Astrocyte (in vitro differentiated cells and primary cell): ENCODE results near the gene ZNF541. TPM values are rescaled to one million over a fixed set of nuclear protein-coding genes. Genes with fewer than 3 reads are reported as not detected.

Source experiments
- DNase-seq: peaks from one replicate; pipeline ENCODE4 v3.0.0-alpha.2; 2010; ENCODE audit warnings: low read depth
- FAIRE-seq: peaks from 2 replicates; lab custom pipeline; 2011; peaks lifted over from hg19 to GRCh38; lab: Jason Lieb, UNC
- H2AFZ ChIP-seq: 2 replicates; pipeline ENCODE4 v1.6.0; 2012; ENCODE audit warnings: low read depth, low read length, inconsistent platforms
- H3K27ac ChIP-seq: 2 replicates; pipeline ENCODE4 v1.5.1; 2011; ENCODE audit warnings: low read depth, low read length, inconsistent platforms
- H3K27me3 ChIP-seq: 2 replicates; pipeline ENCODE4 v1.6.0; 2011; ENCODE audit warnings: low read length, inconsistent platforms; ENCODE audit not compliant: insufficient read depth
- H3K36me3 ChIP-seq: 2 replicates; pipeline ENCODE4 v1.5.1; 2011; ENCODE audit warnings: low read length, inconsistent platforms; ENCODE audit not compliant: insufficient read depth
- H3K4me1 ChIP-seq: 2 replicates; pipeline ENCODE4 v1.5.1; 2011; ENCODE audit warnings: low read length, inconsistent platforms; ENCODE audit not compliant: insufficient read depth
- H3K4me2 ChIP-seq: 2 replicates; pipeline ENCODE4 v1.6.0; 2012; ENCODE audit warnings: low read length, inconsistent platforms
- H3K4me3 ChIP-seq: 2 replicates; pipeline ENCODE4 v1.5.1; 2011; ENCODE audit warnings: low read depth, mild to moderate bottlenecking, low read length, inconsistent platforms; ENCODE audit not compliant: insufficient read depth
- H3K79me2 ChIP-seq: 2 replicates; pipeline ENCODE4 v1.6.0; 2012; ENCODE audit warnings: mild to moderate bottlenecking, low read length, inconsistent platforms; ENCODE audit not compliant: insufficient read depth
- H3K9ac ChIP-seq: 2 replicates; pipeline ENCODE4 v1.6.0; 2012; ENCODE audit warnings: mild to moderate bottlenecking, low read length, inconsistent platforms
- H3K9me3 ChIP-seq: 2 replicates; pipeline ENCODE4 v1.5.1; 2012; ENCODE audit warnings: low read depth, mild to moderate bottlenecking, low read length, inconsistent platforms; ENCODE audit not compliant: insufficient read depth
- H4K20me1 ChIP-seq: 2 replicates; pipeline ENCODE4 v1.6.0; 2012; ENCODE audit warnings: low read length, inconsistent platforms; ENCODE audit not compliant: insufficient read depth
- H3K27ac Mint-ChIP-seq: one replicate; pipeline ENCODE4 v1.8.0; 2021; ENCODE audit warnings: mild to moderate bottlenecking, mixed read lengths; ENCODE audit not compliant: unreplicated experiment
- H3K27me3 Mint-ChIP-seq: one replicate; pipeline ENCODE4 v1.8.0; 2021; ENCODE audit warnings: low read depth, mixed read lengths; ENCODE audit not compliant: unreplicated experiment
- H3K36me3 Mint-ChIP-seq: one replicate; pipeline ENCODE4 v1.8.0; 2021; ENCODE audit warnings: low read depth, mixed read lengths; ENCODE audit not compliant: unreplicated experiment
- H3K4me1 Mint-ChIP-seq: one replicate; pipeline ENCODE4 v1.8.0; 2021; ENCODE audit warnings: low read depth, mixed read lengths; ENCODE audit not compliant: unreplicated experiment
- H3K4me3 Mint-ChIP-seq: one replicate; pipeline ENCODE4 v1.8.0; 2021; ENCODE audit warnings: mild to moderate bottlenecking, moderate library complexity, mixed read lengths; ENCODE audit not compliant: unreplicated experiment
- H3K9me3 Mint-ChIP-seq: one replicate; pipeline ENCODE4 v1.8.0; 2021; ENCODE audit warnings: mild to moderate bottlenecking, mixed read lengths; ENCODE audit not compliant: unreplicated experiment
- CTCF ChIP-seq: IDR thresholded peaks from 2 replicates; pipeline ENCODE4 v1.5.1; 2011; ENCODE audit warnings: low read depth, mild to moderate bottlenecking, inconsistent platforms, low read length, moderate library complexity; ENCODE audit not compliant: insufficient read depth
- EZH2 ChIP-seq: IDR thresholded peaks from 2 replicates; pipeline ENCODE4 v1.6.1; 2012; ENCODE audit warnings: mild to moderate bottlenecking, low read length, inconsistent platforms; ENCODE audit not compliant: insufficient read depth
- total RNA-seq: library from RNA; stranded (reverse); gene quantifications from 2 replicates; pipeline ENCODE4 v1.2.1, GENCODE V29; 2021

Gene ZNF541
- total RNA-seq, 1 donor from 2014 or later, result not detected

- Mint-ChIP-seq H3K9me3 (no peaks in the 10 kb centered on the region), H3K27me3 (no peaks in the 10 kb centered on the region), H3K36me3 (peaks cover 2% of the 10 kb centered on the region), H3K27ac (peak overlapping the region; percentile 42), H3K4me1 (peaks cover 27% of the 10 kb centered on the region), H3K4me3 (no peak overlapping the region)
- Histone ChIP-seq H2AFZ (no peak overlapping the region), H3K4me2 (no peak overlapping the region), H3K9me3 (no peaks in the 10 kb centered on the region), H3K4me3 (no peak overlapping the region), H3K9ac (no peak overlapping the region), H3K79me2 (peaks cover 100% of the 10 kb centered on the region), H3K4me1 (peaks cover 27% of the 10 kb centered on the region), H3K36me3 (no peaks in the 10 kb centered on the region), H3K27me3 (no peaks in the 10 kb centered on the region), H3K27ac (no peak overlapping the region), H4K20me1 (peaks cover 87% of the 10 kb centered on the region)
- FAIRE-seq (no peak), DNase-seq (no peak)
- TF ChIP-seq CTCF (no peak), EZH2 (no peak)
Observed at GRCh38 chr19:47614559-47614958, 41.6 kb upstream of the ZNF541 start.

GRCh38 chr19:47614021-47614295, 41.0 kb upstream of the ZNF541 start:
- H3K4me3 Mint-ChIP-seq, result peak overlapping the region; percentile 46
- no peak for FAIRE-seq

More at GRCh38 chr19:47614021-47614295, 41.0 kb upstream of the ZNF541 start:
- TF ChIP-seq EZH2 (no peak), CTCF (no peak)
- no peaks in the 10 kb centered on the region for H3K36me3 ChIP-seq
- H2AFZ ChIP-seq, result no peak overlapping the region
- H3K79me2 ChIP-seq, result peaks cover 95% of the 10 kb centered on the region
- H3K4me1 ChIP-seq, result peaks cover 24% of the 10 kb centered on the region
- H3K27me3 Mint-ChIP-seq, result no peaks in the 10 kb centered on the region
- H3K9me3 Mint-ChIP-seq, result no peaks in the 10 kb centered on the region
- peak overlapping the region; percentile 56 for H3K9ac ChIP-seq
- peaks cover 2% of the 10 kb centered on the region for H3K36me3 Mint-ChIP-seq
- H3K27ac ChIP-seq, result no peak overlapping the region
- H4K20me1 ChIP-seq, result peaks cover 81% of the 10 kb centered on the region
- no peaks in the 10 kb centered on the region for H3K9me3 ChIP-seq
- DNase-seq, result no peak
- H3K27ac Mint-ChIP-seq, result peak overlapping the region; percentile 66
- no peak overlapping the region for H3K4me2 ChIP-seq
- no peak overlapping the region for H3K4me3 ChIP-seq
- no peaks in the 10 kb centered on the region for H3K27me3 ChIP-seq
- H3K4me1 Mint-ChIP-seq, result peaks cover 27% of the 10 kb centered on the region
